CD4-positive, CD25-positive, alpha-beta regulatory T cell (primary cell): ENCODE data around the gene SLC16A2. TPM values are rescaled to one million over a fixed set of nuclear protein-coding genes. Genes with fewer than 3 reads are reported as not detected.
A peak's percentile ranks its signal among the peaks of the same experiment; 100 is the strongest.
"Not testable (repeated sequence)": the region's sequence is repeated elsewhere in the genome, so short reads cannot be mapped to it uniquely, and the experiment has no call there.

Source experiments
- ATAC-seq, 2 donors: fragments of 150-1000 bp; cut with Tn5 transposase; one replicate each; pipeline ENCODE4 v1.10.0; 2021; ENCODE audit warnings: low read depth in 2 of 2, moderate number of reproducible peaks in 2 of 2, moderate library complexity in 1 of 2
- DNase-seq, 3 donors: peaks; one replicate each; pipeline versions ENCODE4 v3.0.0 to v3.0.0-alpha.2; 2012 to 2022; ENCODE audit warnings: mixed read lengths in 1 of 3
- H3K27ac ChIP-seq: one replicate; pipeline ENCODE4 v1.7.0; 2013; ENCODE audit warnings: mild to moderate bottlenecking, low read length; ENCODE audit not compliant: insufficient read depth, poor library complexity, severe bottlenecking
- H3K27me3 ChIP-seq: one replicate; pipeline ENCODE4 v1.7.0; 2013; ENCODE audit warnings: low read length; ENCODE audit not compliant: control insufficient read depth, insufficient read depth
- H3K36me3 ChIP-seq: one replicate; pipeline ENCODE4 v1.7.0; 2013; ENCODE audit warnings: mild to moderate bottlenecking, low read length, moderate library complexity; ENCODE audit not compliant: control insufficient read depth, insufficient read depth
- H3K4me1 ChIP-seq: 2 replicates; pipeline ENCODE4 v1.7.0; 2013; ENCODE audit warnings: mild to moderate bottlenecking, low read length; ENCODE audit not compliant: insufficient read depth, control insufficient read depth, poor library complexity, severe bottlenecking
- H3K4me3 ChIP-seq: one replicate; pipeline ENCODE4 v1.7.0; 2013; ENCODE audit warnings: low read depth, mild to moderate bottlenecking, low read length, moderate library complexity
- H3K9me3 ChIP-seq, 2 experiments: 1 replicate in 1 of 2; 2 replicates in 1 of 2; pipeline ENCODE4 v1.7.0; 2013; ENCODE audit warnings: low read length in 2 of 2, mild to moderate bottlenecking in 1 of 2, moderate library complexity in 1 of 2; ENCODE audit not compliant: control insufficient read depth in 2 of 2
- H3K27ac Mint-ChIP-seq, 3 donors: one replicate each; pipeline ENCODE4 v1.8.0; 2020 to 2022; ENCODE audit warnings: mild to moderate bottlenecking in 3 of 3, mixed read lengths in 3 of 3, moderate library complexity in 2 of 3
- H3K27me3 Mint-ChIP-seq: one replicate; pipeline ENCODE4 v1.8.0; 2022; ENCODE audit warnings: mild to moderate bottlenecking, mixed read lengths
- H3K36me3 Mint-ChIP-seq: one replicate; pipeline ENCODE4 v1.8.0; 2020; ENCODE audit warnings: mixed read lengths
- H3K4me1 Mint-ChIP-seq, 4 donors: one replicate each; pipeline ENCODE4 v1.8.0; 2020 to 2022; ENCODE audit warnings: mixed read lengths in 4 of 4, mild to moderate bottlenecking in 1 of 4
- H3K4me3 Mint-ChIP-seq, 4 donors: one replicate each; pipeline ENCODE4 v1.8.0; 2020 to 2022; ENCODE audit warnings: mild to moderate bottlenecking in 4 of 4, mixed read lengths in 4 of 4, moderate library complexity in 3 of 4
- H3K9me3 Mint-ChIP-seq, 7 donors: one replicate each; pipeline ENCODE4 v1.8.0; 2020 to 2022; ENCODE audit warnings: mixed read lengths in 7 of 7, mild to moderate bottlenecking in 3 of 7, moderate library complexity in 2 of 7
- polyA plus RNA-seq, 4 donors: library from polyadenylated mRNA; unstranded; fragments of 300-500 nt; fragmentation: Illumina TruSeq; gene quantifications; one replicate each; pipeline ENCODE4 v1.2.3, GENCODE V29; 2021
- total RNA-seq: library from RNA; stranded (reverse); gene quantifications from one replicate; pipeline ENCODE4 v1.2.3, GENCODE V29; 2022

Gene SLC16A2
- total and polyA plus RNA-seq, 5 donors from 2014 or later: 0.15 to 0.17 TPM; not detected in 3

- H3K27ac Mint-ChIP-seq: no peak overlapping the region
- no peaks in the 10 kb centered on the region for H3K9me3 ChIP-seq
- H3K36me3 Mint-ChIP-seq: no peaks in the 10 kb centered on the region
- H3K4me3 ChIP-seq: no peak overlapping the region
- H3K4me1 ChIP-seq: no peaks in the 10 kb centered on the region
- H3K9me3 Mint-ChIP-seq: peaks cover 0 to 1% (median 0%) of the 10 kb centered on the region in 7 donors
- ATAC-seq (no peak), DNase-seq (no peak)
- no peak overlapping the region for H3K27ac ChIP-seq
- H3K27me3 ChIP-seq: no peaks in the 10 kb centered on the region
- H3K27me3 Mint-ChIP-seq: no peaks in the 10 kb centered on the region
- H3K4me1 Mint-ChIP-seq: no peaks in the 10 kb centered on the region
- no peak overlapping the region for H3K4me3 Mint-ChIP-seq
- H3K36me3 ChIP-seq: no peaks in the 10 kb centered on the region
Observed at GRCh38 chrX:74509989-74510388, 88.7 kb downstream of the SLC16A2 start.

GRCh38 chrX:74510401-74510800 is 89.1 kb downstream of the SLC16A2 start:
- Histone ChIP-seq H3K27ac (no peak overlapping the region), H3K4me1 (no peaks in the 10 kb centered on the region), H3K9me3 (no peaks in the 10 kb centered on the region), H3K27me3 (no peaks in the 10 kb centered on the region), H3K4me3 (no peak overlapping the region), H3K36me3 (no peaks in the 10 kb centered on the region)
- no peak for DNase-seq
- ATAC-seq: no peak
- Mint-ChIP-seq H3K4me1 (no peaks in the 10 kb centered on the region), H3K36me3 (no peaks in the 10 kb centered on the region), H3K27ac (no peak overlapping the region), H3K4me3 (no peak overlapping the region), H3K9me3 (peaks cover 0 to 1% (median 0%) of the 10 kb centered on the region in 7 donors), H3K27me3 (no peaks in the 10 kb centered on the region)

GRCh38 chrX:74511704-74512103 is 90.4 kb downstream of the SLC16A2 start:
- Mint-ChIP-seq H3K4me1 (no peaks in the 10 kb centered on the region), H3K9me3 (peaks cover 0 to 3% (median 0%) of the 10 kb centered on the region in 7 donors), H3K4me3 (no peak overlapping the region), H3K27ac (peak overlapping the region in 1 of 3 donors; percentile 26), H3K27me3 (no peaks in the 10 kb centered on the region), H3K36me3 (no peaks in the 10 kb centered on the region)
- H3K27ac ChIP-seq: no peak overlapping the region
- no peaks in the 10 kb centered on the region for H3K9me3 ChIP-seq
- ATAC-seq (no peak), DNase-seq (no peak)
- no peak overlapping the region for H3K4me3 ChIP-seq
- H3K36me3 ChIP-seq: no peaks in the 10 kb centered on the region
- H3K4me1 ChIP-seq: no peaks in the 10 kb centered on the region
- no peaks in the 10 kb centered on the region for H3K27me3 ChIP-seq

- Histone ChIP-seq H3K27me3 (no peaks in the 10 kb centered on the region), H3K4me1 (no peaks in the 10 kb centered on the region), H3K36me3 (no peaks in the 10 kb centered on the region), H3K9me3 (no peaks in the 10 kb centered on the region), H3K4me3 (no peak overlapping the region), H3K27ac (no peak overlapping the region)
- Mint-ChIP-seq H3K9me3 (peaks cover 0 to 5% (median 0%) of the 10 kb centered on the region in 7 donors), H3K4me1 (no peaks in the 10 kb centered on the region), H3K4me3 (no peak overlapping the region), H3K27me3 (no peaks in the 10 kb centered on the region), H3K27ac (no peak overlapping the region), H3K36me3 (no peaks in the 10 kb centered on the region)
- no peak for DNase-seq
- ATAC-seq: no peak
Observed at GRCh38 chrX:74514384-74514783, 93.1 kb downstream of the SLC16A2 start.

- Histone ChIP-seq H3K4me3 (no peak overlapping the region), H3K27ac (no peak overlapping the region), H3K4me1 (no peaks in the 10 kb centered on the region), H3K36me3 (no peaks in the 10 kb centered on the region), H3K9me3 (no peaks in the 10 kb centered on the region), H3K27me3 (no peaks in the 10 kb centered on the region)
- Mint-ChIP-seq H3K4me1 (no peaks in the 10 kb centered on the region), H3K27me3 (no peaks in the 10 kb centered on the region), H3K27ac (no peak overlapping the region), H3K36me3 (no peaks in the 10 kb centered on the region), H3K4me3 (no peak overlapping the region), H3K9me3 (peaks cover 0 to 5% (median 0%) of the 10 kb centered on the region in 7 donors)
- no peak for ATAC-seq
- no peak for DNase-seq
Observed at GRCh38 chrX:74515356-74515755, 94.1 kb downstream of the SLC16A2 start.

- not testable (repeated sequence) for H3K36me3 ChIP-seq
Observed at GRCh38 chrX:74516013-74516412, 94.7 kb downstream of the SLC16A2 start.

GRCh38 chrX:74519870-74520269 is 98.6 kb downstream of the SLC16A2 start:
- no peak overlapping the region for H3K27ac Mint-ChIP-seq
- ATAC-seq: no peak
- no peaks in the 10 kb centered on the region for H3K36me3 Mint-ChIP-seq
- Histone ChIP-seq H3K36me3 (no peaks in the 10 kb centered on the region), H3K27ac (no peak overlapping the region), H3K4me1 (no peaks in the 10 kb centered on the region), H3K27me3 (no peaks in the 10 kb centered on the region), H3K4me3 (no peak overlapping the region), H3K9me3 (no peaks in the 10 kb centered on the region)
- no peaks in the 10 kb centered on the region for H3K27me3 Mint-ChIP-seq
- no peaks in the 10 kb centered on the region for H3K4me1 Mint-ChIP-seq
- H3K4me3 Mint-ChIP-seq: no peak overlapping the region
- peaks cover 0 to 5% (median 0%) of the 10 kb centered on the region in 7 donors for H3K9me3 Mint-ChIP-seq
- no peak for DNase-seq

More at GRCh38 chrX:74516013-74516412, 94.7 kb downstream of the SLC16A2 start:
- not testable (repeated sequence) for H3K27ac Mint-ChIP-seq, H3K27ac ChIP-seq, ATAC-seq, H3K36me3 Mint-ChIP-seq, H3K27me3 ChIP-seq, H3K4me3 ChIP-seq, H3K27me3 Mint-ChIP-seq, H3K4me3 Mint-ChIP-seq, DNase-seq, H3K4me1 ChIP-seq, H3K4me1 Mint-ChIP-seq, H3K9me3 Mint-ChIP-seq, H3K9me3 ChIP-seq

GRCh38 chrX:74520291-74520690 is 99.0 kb downstream of the SLC16A2 start:
- Histone ChIP-seq H3K27me3 (no peaks in the 10 kb centered on the region), H3K4me1 (no peaks in the 10 kb centered on the region), H3K4me3 (no peak overlapping the region), H3K36me3 (no peaks in the 10 kb centered on the region), H3K27ac (no peak overlapping the region), H3K9me3 (no peaks in the 10 kb centered on the region)
- no peak overlapping the region for H3K4me3 Mint-ChIP-seq
- H3K9me3 Mint-ChIP-seq: peaks cover 0 to 5% (median 0%) of the 10 kb centered on the region in 7 donors
- no peaks in the 10 kb centered on the region for H3K36me3 Mint-ChIP-seq
- DNase-seq: no peak
- H3K27ac Mint-ChIP-seq: no peak overlapping the region
- no peaks in the 10 kb centered on the region for H3K27me3 Mint-ChIP-seq
- H3K4me1 Mint-ChIP-seq: no peaks in the 10 kb centered on the region
- ATAC-seq: no peak
